Heart left ventricle (tissue), 16 donors: ENCODE data around the gene BIRC2. TPM values are rescaled to one million over a fixed set of nuclear protein-coding genes. Genes with fewer than 3 reads are reported as not detected.

Experiments
- ATAC-seq, 4 donors: fragments of 200-7000 bp; cut with Tn5 transposase; one replicate each; pipeline ENCODE4 v1.9.1; 2020 to 2022; ENCODE audit warnings: moderate library complexity in 4 of 4, mild to moderate bottlenecking in 3 of 4, moderate number of reproducible peaks in 1 of 4
- DNase-seq, 5 donors: peaks; one replicate each; pipeline ENCODE4 v3.0.0-alpha.2; 2020
- H3K27ac ChIP-seq, 12 donors: fragments of 200-600 bp; sonication (generic) in 4 of 12; one replicate each; pipeline versions ENCODE4 v1.5.0 to v1.8.0; 2016 to 2022; ENCODE audit warnings: mild to moderate bottlenecking in 2 of 12
- H3K27me3 ChIP-seq, 9 donors: fragments of 200-600 bp; sonication (generic) in 2 of 9; one replicate each; pipeline versions ENCODE4 v1.5.1 to v1.8.0; 2016 to 2022; ENCODE audit warnings: mild to moderate bottlenecking in 3 of 9
- H3K36me3 ChIP-seq, 9 donors: fragments of 200-600 bp; sonication (generic) in 2 of 9; one replicate each; pipeline versions ENCODE4 v1.5.0 to v1.8.0; 2018 to 2022; ENCODE audit warnings: mild to moderate bottlenecking in 2 of 9
- H3K4me1 ChIP-seq, 12 donors: fragments of 200-600 bp; sonication (generic) in 4 of 12; one replicate each; pipeline versions ENCODE4 v1.5.0 to v1.8.0; 2016 to 2022; ENCODE audit warnings: mild to moderate bottlenecking in 3 of 12
- H3K4me3 ChIP-seq, 12 donors: fragments of 200-600 bp; sonication (generic) in 4 of 12; one replicate each; pipeline versions ENCODE4 v1.5.0 to v1.8.0; 2017 to 2022; ENCODE audit warnings: mild to moderate bottlenecking in 9 of 12, moderate library complexity in 4 of 12
- H3K9me3 ChIP-seq, 12 donors: fragments of 200-600 bp; sonication (generic) in 4 of 12; one replicate each; pipeline versions ENCODE4 v1.5.0 to v1.8.0; 2016 to 2022; ENCODE audit warnings: mild to moderate bottlenecking in 1 of 12
- CTCF ChIP-seq, 12 donors: fragments of 200-600 bp; sonication (generic) in 4 of 12; IDR thresholded peaks; one replicate each; pipeline versions ENCODE4 v1.5.0 to v1.8.0; 2018 to 2022; ENCODE audit warnings: antibody characterized with exemption in 12 of 12, mild to moderate bottlenecking in 5 of 12
- POLR2A ChIP-seq, 2 donors: fragments of 450-650 bp; IDR thresholded peaks; one replicate each; pipeline ENCODE4 v1.6.1; 2017; ENCODE audit warnings: antibody characterized with exemption in 2 of 2, mild to moderate bottlenecking in 2 of 2, moderate library complexity in 2 of 2
- WGBS, 4 donors: extraction: QIAGEN DNeasy Blood & Tissue Kit in 2 of 4; methylation state at CpG; one replicate each; pipeline versions ENCODE4 v1.1.5 to v1.1.7; 2013 to 2018; 5-methylcytosine and 5-hydroxymethylcytosine counted together
- intact Hi-C, 10 donors: fragments of 100-400 bp; cut with DNase I; formaldehyde crosslinking; loops; one replicate each; pipeline versions ENCODE4 v1.11.1 to v1.14.2; 2022
- polyA plus RNA-seq, 2 donors: library from polyadenylated mRNA; stranded (reverse); fragments of 200-250 nt; gene quantifications; one replicate each; pipeline ENCODE4 v1.2.3, GENCODE V29; 2013
- total RNA-seq, 9 donors: library from RNA; depleted of rRNA in 2 of 9; stranded (reverse); fragments of >200 nt in 2 of 9; fragmentation: NEBNext Ultra II Directional in 3 of 9; extraction: Animal tissue kit (Norgen Biotek cat#: 25700) in 3 of 9; gene quantifications; one replicate each; pipeline versions ENCODE4 v1.1.0 to v1.2.4, GENCODE V29; 2016 to 2023
- donor health status: ischemic (EF 13 %, LVEDD 7.1; RV severe dilation, severe dysfunction).
- donor health status: healthy with polysubstance abuse.
- donor health status: DM: no; HTN: yes; CAD: no.
- donor health status: DM: no; HTN: no; CAD: no.
- donor health status: ischemic (EF 25% LVEDD 6.9; RV normal size, moderate dysfunction).
- donor health status: ischemic (EF 25% LVEDD 5.7; RV mildly dilated, moderate dysfunction).
- donor health status: healthy.
- donor health status: DM: yes; HTN: yes; CAD: no.
- donor health status: ischemic (EF 35%, LVEDD 5.7; RV mildly dilated, moderate dysfunction).
- donor health status: nonischemic (EF 11% LVEDD 7.7; RV severe dilation, severe dysfunction).
- donor health status: DM: yes; HTN: yes; CAD: no.
- donor health status: PGD.
- donor health status: ischemic (EF 29% LVEDD 5.4; RV normal size, mild dysfunction).
- donor health status: nonischemic (EF 23%, LVEDD 6.1; RV moderate dilation, normal function).

BIRC2 gene
- total and polyA plus RNA-seq, 11 donors: 17.9 to 39.9 (median 32.7) TPM

- ATAC-seq: no peak
- H3K27me3 ChIP-seq: no peaks in the 10 kb centered on the region
- H3K4me3 ChIP-seq: no peak overlapping the region
- intact Hi-C loops: no loop called here
- H3K4me1 ChIP-seq: peaks cover 0 to 50% (median 7%) of the 10 kb centered on the region in 12 donors
- H3K27ac ChIP-seq: no peak overlapping the region
- peaks cover 0 to 4% (median 0%) of the 10 kb centered on the region in 12 donors for H3K9me3 ChIP-seq
- DNase-seq: no peak
- WGBS, 4 donors: 94 to 98% (median 96%) methylated on average over 7 of the region's 7 CpGs
- peaks cover 0 to 10% (median 4%) of the 10 kb centered on the region in 9 donors for H3K36me3 ChIP-seq
- TF ChIP-seq CTCF (IDR thresholded peaks at IDR 0.05): no peak
These were observed 64.1 kb downstream of the BIRC2 start for GRCh38 chr11:102411142-102411541.

- TF ChIP-seq POLR2A (IDR thresholded peaks at IDR 0.05): no peak
- TF ChIP-seq CTCF (IDR thresholded peaks at IDR 0.05): no peak
- Histone ChIP-seq H3K27me3 (no peaks in the 10 kb centered on the region), H3K9me3 (peaks cover 0 to 19% (median 2%) of the 10 kb centered on the region in 12 donors), H3K27ac (no peak overlapping the region), H3K4me1 (peaks cover 0 to 38% (median 5%) of the 10 kb centered on the region in 12 donors), H3K4me3 (no peak overlapping the region), H3K36me3 (peaks cover 0 to 5% (median 0%) of the 10 kb centered on the region in 9 donors)
- WGBS, 4 donors: 92 to 97% (median 95%) methylated on average over 4 of the region's 4 CpGs
- DNase-seq (no peak), ATAC-seq (no peak)
- intact Hi-C loops: no loop called here
These were observed 66.5 kb downstream of the BIRC2 start for GRCh38 chr11:102413497-102413896.

GRCh38 chr11:102414559-102414958 is 67.5 kb downstream of the BIRC2 start:
- no peaks in the 10 kb centered on the region for H3K27me3 ChIP-seq
- intact Hi-C loops: no loop called here
- H3K4me3 ChIP-seq: no peak overlapping the region
- DNase-seq (no peak), ATAC-seq (no peak)
- no peak overlapping the region for H3K27ac ChIP-seq
- 93 to 100% (median 98%) methylated on average over 2 of the region's 2 CpGs for whole genome bisulfite sequencing, 4 donors
- H3K9me3 ChIP-seq: peaks cover 0 to 19% (median 2%) of the 10 kb centered on the region in 12 donors
- H3K36me3 ChIP-seq: no peaks in the 10 kb centered on the region
- peaks cover 0 to 38% (median 5%) of the 10 kb centered on the region in 12 donors for H3K4me1 ChIP-seq
- no peak for TF ChIP-seq CTCF (IDR thresholded peaks at IDR 0.05)
- no peak for TF ChIP-seq POLR2A (IDR thresholded peaks at IDR 0.05)

- Histone ChIP-seq H3K27me3 (no peaks in the 10 kb centered on the region), H3K4me3 (no peak overlapping the region), H3K36me3 (no peaks in the 10 kb centered on the region), H3K9me3 (peaks cover 0 to 19% (median 2%) of the 10 kb centered on the region in 12 donors), H3K4me1 (peaks cover 0 to 33% (median 2%) of the 10 kb centered on the region in 12 donors), H3K27ac (no peak overlapping the region)
- DNase-seq: no peak
- intact Hi-C loops: no loop called here
- 87 to 95% (median 91%) methylated on average over 1 of the region's 1 CpG for WGBS, 4 donors
- no peak for ATAC-seq
- TF ChIP-seq POLR2A (IDR thresholded peaks at IDR 0.05) (no peak), CTCF (IDR thresholded peaks at IDR 0.05) (no peak)
These were observed 68.4 kb downstream of the BIRC2 start for GRCh38 chr11:102415304-102415916.
